Fibroblast of lung (primary cell): ENCODE data around the gene HOXC9. TPM values are rescaled to one million over a fixed set of nuclear protein-coding genes. Genes with fewer than 3 reads are reported as not detected.

Source experiments
- DNase-seq, 2 donors: peaks; one replicate each; pipeline versions ENCODE4 v3.0.0 to v3.0.0-alpha.2; 2010; ENCODE audit warnings: low read depth in 2 of 2
- H2AFZ ChIP-seq: 2 replicates; pipeline ENCODE4 v1.5.1; 2012; ENCODE audit warnings: low read length, control low read depth, inconsistent platforms
- H3K27ac ChIP-seq: 2 replicates; pipeline ENCODE4 v1.5.1; 2011; ENCODE audit warnings: low read length, control low read depth; ENCODE audit not compliant: insufficient read depth
- H3K27me3 ChIP-seq: 2 replicates; pipeline ENCODE4 v1.5.1; 2011; ENCODE audit warnings: mild to moderate bottlenecking, low read length; ENCODE audit not compliant: control insufficient read depth, insufficient read depth
- H3K36me3 ChIP-seq: 2 replicates; pipeline ENCODE4 v1.5.1; 2011; ENCODE audit warnings: low read length; ENCODE audit not compliant: control insufficient read depth, insufficient read depth
- H3K4me1 ChIP-seq: 2 replicates; pipeline ENCODE4 v1.5.1; 2011; ENCODE audit warnings: low read length; ENCODE audit not compliant: control insufficient read depth, insufficient read depth; ENCODE audit errors: extremely low read depth
- H3K4me2 ChIP-seq: 2 replicates; pipeline ENCODE4 v1.5.1; 2011; ENCODE audit warnings: low read length, control low read depth; ENCODE audit not compliant: insufficient read depth; ENCODE audit errors: extremely low read depth
- H3K4me3 ChIP-seq, 4 experiments: fragments of 200-600 bp in 1 of 4; sonication (generic) in 1 of 4; replicated peaks in 1 of 4; 2 replicates each; pipeline ENCODE4 v1.5.1; 2011 to 2016; ENCODE audit warnings: low read length in 4 of 4, low read depth in 3 of 4, mild to moderate bottlenecking in 3 of 4, control low read depth in 2 of 4, inconsistent platforms in 1 of 4, mixed read lengths in 1 of 4; ENCODE audit not compliant: insufficient read depth in 1 of 4; ENCODE audit errors: control extremely low read depth in 1 of 4
- H3K79me2 ChIP-seq: 2 replicates; pipeline ENCODE4 v1.5.1; 2012; ENCODE audit warnings: mild to moderate bottlenecking, low read length, inconsistent platforms; ENCODE audit not compliant: control insufficient read depth, insufficient read depth
- H3K9ac ChIP-seq: 2 replicates; pipeline ENCODE4 v1.5.1; 2011; ENCODE audit warnings: mild to moderate bottlenecking, low read length, control low read depth; ENCODE audit not compliant: insufficient read depth
- H3K9me3 ChIP-seq: 2 replicates; pipeline ENCODE4 v1.5.1; 2012; ENCODE audit warnings: low read depth, low read length; ENCODE audit not compliant: control insufficient read depth, insufficient read depth
- H4K20me1 ChIP-seq: 2 replicates; pipeline ENCODE4 v1.5.1; 2011; ENCODE audit warnings: low read length; ENCODE audit not compliant: control insufficient read depth, insufficient read depth; ENCODE audit errors: extremely low read depth
- CTCF ChIP-seq, 2 donors: IDR thresholded peaks in 1 of 2; conservative IDR thresholded peaks in 1 of 2; 1 replicate in 1 of 2; 2 replicates in 1 of 2; pipeline ENCODE4 v1.5.1; 2011 to 2012; ENCODE audit warnings: low read length in 2 of 2, control low read depth in 1 of 2, inconsistent platforms in 1 of 2, low read depth in 1 of 2, mild to moderate bottlenecking in 1 of 2
- EZH2 ChIP-seq: IDR thresholded peaks from 2 replicates; pipeline ENCODE4 v1.5.1; 2012; ENCODE audit warnings: low read length, control low read depth, mild to moderate bottlenecking; ENCODE audit errors: missing control alignments
- polyA plus RNA-seq, 2 donors: library from polyadenylated mRNA; depleted of rRNA in 1 of 2; stranded (reverse) in 1 of 2; unstranded in 1 of 2; fragments of >200 nt; gene quantifications; 2 replicates each; pipeline ENCODE4 v1.2.1, GENCODE V29; 2011 to 2012; ENCODE audit warnings: missing spikeins in 1 of 2
- total RNA-seq: library from RNA; depleted of rRNA; stranded (reverse); fragments of >200 nt; gene quantifications from 2 replicates; pipeline ENCODE4 v1.2.1, GENCODE V29; 2014

The HOXC9 gene
- total and polyA plus RNA-seq, 2 donors (not counting 1 experiment from before 2014, with no cell fraction given), result 0.24 TPM; not detected in 1

- no peaks in the 10 kb centered on the region for H4K20me1 ChIP-seq
- no peaks in the 10 kb centered on the region for H3K36me3 ChIP-seq
- no peak overlapping the region for H3K9ac ChIP-seq
- no peak overlapping the region for H3K4me3 ChIP-seq
- no peak overlapping the region for H3K4me2 ChIP-seq
- no peak for DNase-seq
- H2AFZ ChIP-seq, result no peak overlapping the region
- H3K27me3 ChIP-seq, result peaks cover 93% of the 10 kb centered on the region
- H3K4me1 ChIP-seq, result no peaks in the 10 kb centered on the region
- no peaks in the 10 kb centered on the region for H3K9me3 ChIP-seq
- TF ChIP-seq CTCF (conservative IDR thresholded peaks at IDR 0.05 in 1 of 2, IDR thresholded peaks at IDR 0.05 in 1 of 2; ENCODE audit: low read depth in 1 of 2, low read length in 2 of 2) (no peak), EZH2 (peak; percentile 58)
- H3K79me2 ChIP-seq, result no peaks in the 10 kb centered on the region
- H3K27ac ChIP-seq, result no peak overlapping the region
Measured at GRCh38 chr12:53964315-53964713, 35.6 kb upstream of the HOXC9 start.

GRCh38 chr12:53965281-53966084, 34.5 kb upstream of the HOXC9 start:
- Histone ChIP-seq H3K9me3 (no peaks in the 10 kb centered on the region), H3K4me3 (no peak overlapping the region), H3K27ac (no peak overlapping the region)

GRCh38 chr12:53966085-53966384, 33.9 kb upstream of the HOXC9 start:
- Histone ChIP-seq H2AFZ (no peak overlapping the region), H3K9me3 (no peaks in the 10 kb centered on the region), H3K36me3 (no peaks in the 10 kb centered on the region), H3K4me3 (no peak overlapping the region), H3K27ac (no peak overlapping the region), H3K79me2 (no peaks in the 10 kb centered on the region), H3K9ac (no peak overlapping the region), H3K4me1 (no peaks in the 10 kb centered on the region), H3K4me2 (no peak overlapping the region), H3K27me3 (peaks cover 93% of the 10 kb centered on the region), H4K20me1 (no peaks in the 10 kb centered on the region)
- no peak for TF ChIP-seq EZH2
- no peak for TF ChIP-seq CTCF (conservative IDR thresholded peaks at IDR 0.05 in 1 of 2, IDR thresholded peaks at IDR 0.05 in 1 of 2; ENCODE audit: low read depth in 1 of 2, low read length in 2 of 2)
- DNase-seq, result no peak

More at GRCh38 chr12:53965281-53966084, 34.5 kb upstream of the HOXC9 start:
- Histone ChIP-seq H3K36me3 (no peaks in the 10 kb centered on the region), H3K4me2 (no peak overlapping the region), H3K4me1 (no peaks in the 10 kb centered on the region), H4K20me1 (no peaks in the 10 kb centered on the region), H2AFZ (no peak overlapping the region), H3K79me2 (no peaks in the 10 kb centered on the region), H3K27me3 (peaks cover 93% of the 10 kb centered on the region), H3K9ac (no peak overlapping the region)
- no peak for DNase-seq
- no peak for TF ChIP-seq CTCF (conservative IDR thresholded peaks at IDR 0.05 in 1 of 2, IDR thresholded peaks at IDR 0.05 in 1 of 2; ENCODE audit: low read depth in 1 of 2, low read length in 2 of 2)
- no peak for TF ChIP-seq EZH2
